ENCODE data around the gene MSX1.

Gene MSX1

DNA sequence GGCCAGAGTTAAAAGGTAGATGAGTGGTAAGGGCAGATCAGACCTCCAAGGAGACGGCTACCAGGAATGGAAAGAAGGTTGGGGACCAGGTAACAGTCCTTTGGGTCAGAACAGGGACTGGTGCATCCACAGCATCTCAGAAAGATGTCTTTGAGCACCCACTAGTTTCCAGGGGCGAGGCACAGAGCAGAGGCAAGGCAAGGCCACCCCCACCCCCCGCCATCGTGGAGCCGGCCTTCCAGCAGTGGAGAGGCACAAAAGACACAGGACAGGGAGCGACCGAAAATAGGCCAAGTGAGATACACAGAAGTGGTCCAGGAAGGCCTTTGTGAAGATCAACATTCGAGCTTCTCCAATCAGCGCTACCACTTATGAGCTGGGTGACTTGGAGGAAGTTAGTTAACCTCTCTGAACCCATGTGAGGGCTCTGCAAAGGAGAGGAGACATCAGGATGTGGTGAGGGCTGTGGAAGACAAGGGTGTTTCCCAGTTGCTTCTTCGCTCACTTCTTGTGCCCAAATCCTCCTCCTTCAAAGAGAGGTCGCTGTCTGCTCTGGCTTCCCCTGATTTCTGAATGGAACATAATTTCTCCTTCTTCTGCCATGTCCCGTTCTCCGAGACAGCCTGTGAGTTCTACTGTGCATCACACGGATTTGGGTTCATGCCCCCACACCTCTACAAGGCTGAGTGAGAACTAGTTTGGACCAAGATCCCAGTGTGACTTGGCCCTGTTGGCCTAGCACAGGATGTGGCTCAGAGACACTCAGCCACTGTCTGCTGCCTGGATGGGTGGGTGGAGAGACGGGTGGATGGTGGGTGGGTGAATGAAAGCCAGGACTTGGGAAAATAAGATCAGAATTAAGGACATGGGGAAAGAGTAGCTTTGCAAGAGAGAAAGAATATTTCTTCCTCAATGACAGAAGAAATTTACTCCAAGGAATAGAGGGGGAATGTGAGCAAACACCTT, 16.7 kb upstream of the MSX1 start:
- DNase-seq = no peak

DNA sequence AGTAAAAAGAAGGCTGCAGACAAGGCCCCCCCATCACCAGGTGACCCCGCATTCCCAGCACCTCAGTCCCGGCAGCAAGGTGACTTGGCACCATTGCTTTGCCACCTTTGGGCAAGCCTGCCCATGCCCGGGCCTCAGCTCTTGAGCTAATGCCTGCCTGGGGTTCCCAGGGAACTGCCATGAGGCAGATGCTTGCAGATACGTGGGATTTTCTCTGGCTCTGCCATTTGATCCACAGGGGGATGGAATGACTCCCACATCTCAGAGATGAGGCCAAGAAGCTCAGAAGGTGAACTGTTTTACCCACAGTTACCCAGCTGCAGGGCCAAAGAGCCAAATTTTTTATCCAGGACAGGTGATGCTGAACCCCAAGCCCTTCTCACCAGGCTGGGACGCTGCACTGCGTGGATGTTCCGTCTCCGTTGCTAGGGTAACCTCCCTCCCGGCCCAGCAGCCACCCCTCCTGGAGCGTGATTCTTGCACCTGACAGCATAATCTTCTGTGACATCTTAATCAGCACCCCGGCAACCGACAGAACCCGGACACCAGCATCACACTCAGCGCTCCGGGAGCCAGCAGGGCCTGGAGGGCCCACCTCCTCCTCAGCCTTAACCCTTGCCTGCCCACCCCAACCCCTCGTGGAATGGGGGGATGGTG, 15.7 kb upstream of the MSX1 start:
- no peak for DNase-seq

DNA sequence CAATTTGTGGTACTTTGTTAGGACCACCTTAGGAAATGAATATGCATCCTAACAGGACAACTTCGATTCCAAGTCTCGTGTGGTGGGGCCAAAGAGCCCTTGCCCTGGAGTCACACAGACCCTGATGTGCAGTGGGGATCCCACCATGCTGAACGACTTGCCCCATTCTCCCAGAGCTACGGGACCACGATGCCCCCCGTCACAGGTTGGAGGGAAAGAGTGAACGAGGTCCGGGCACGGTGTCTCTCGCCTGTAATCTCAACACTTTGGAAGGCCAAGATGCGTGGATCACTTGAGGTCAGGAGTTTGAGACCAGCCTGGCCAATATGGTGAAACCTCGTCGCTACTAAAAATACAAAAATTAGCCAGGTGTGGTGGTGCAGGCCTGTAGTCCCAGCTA, 14.4 kb upstream of the MSX1 start:
- no peak for DNase-seq

DNA sequence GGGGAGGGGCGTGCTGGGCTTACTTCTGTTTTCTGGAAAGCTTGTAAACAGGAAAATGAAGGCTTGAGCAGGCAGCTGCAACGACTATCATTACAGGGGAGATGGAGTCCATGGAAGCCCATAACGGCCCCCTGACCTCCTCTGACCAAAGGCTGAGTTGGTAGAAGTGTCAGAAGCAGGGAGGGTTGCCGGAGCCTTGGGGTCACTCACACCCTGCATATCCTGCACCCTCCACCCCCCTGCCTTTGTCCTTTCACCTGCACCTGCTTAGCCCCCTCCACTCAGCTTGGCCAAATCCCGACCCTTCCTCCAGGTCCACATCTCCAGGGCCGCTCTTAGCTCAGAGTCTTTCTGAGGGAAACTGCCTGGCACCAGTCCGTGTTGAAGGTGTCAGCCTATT, 12.5 kb upstream of the MSX1 start:
- DNase-seq = no peak

DNA sequence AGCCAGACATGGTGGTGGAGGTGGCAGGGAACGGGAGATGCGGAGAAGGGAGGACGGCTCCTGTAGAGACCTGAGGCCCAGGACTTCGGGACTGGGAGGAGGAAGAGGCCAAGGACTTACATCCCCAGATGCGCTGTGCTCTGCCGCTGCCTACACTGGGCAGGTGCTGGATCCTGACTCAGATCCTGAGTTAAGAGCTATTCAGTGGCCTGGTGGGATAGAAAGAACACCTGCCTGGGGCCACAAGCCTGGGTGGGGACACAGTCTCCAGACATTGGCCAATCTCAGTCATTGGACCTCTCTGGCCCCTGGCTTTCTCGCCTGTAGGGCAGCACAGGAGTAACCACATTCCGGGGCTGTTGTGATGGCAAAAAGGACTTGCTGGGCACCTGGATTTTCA, 10.9 kb upstream of the MSX1 start:
- DNase-seq = no peak

DNA sequence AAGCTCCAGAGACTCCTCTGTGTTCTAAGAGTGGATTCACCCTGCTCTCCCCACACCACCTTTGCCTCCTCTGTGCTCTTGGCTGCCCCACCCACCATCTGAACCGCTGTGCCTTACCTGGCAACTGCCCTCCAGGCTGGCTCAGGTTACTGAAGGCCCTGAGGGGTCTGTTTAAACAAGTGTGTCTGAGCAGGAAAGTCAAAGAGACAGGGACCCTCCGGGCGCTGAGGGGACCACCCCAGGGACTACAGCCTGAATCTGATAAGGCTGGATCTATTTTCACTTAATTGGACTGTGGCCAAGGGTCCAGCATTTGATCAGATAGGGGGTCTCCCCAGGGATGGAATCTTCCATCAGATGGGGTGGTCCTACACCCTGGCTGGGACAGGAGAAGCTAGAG, 10.4 kb upstream of the MSX1 start:
- no peak for DNase-seq

DNA sequence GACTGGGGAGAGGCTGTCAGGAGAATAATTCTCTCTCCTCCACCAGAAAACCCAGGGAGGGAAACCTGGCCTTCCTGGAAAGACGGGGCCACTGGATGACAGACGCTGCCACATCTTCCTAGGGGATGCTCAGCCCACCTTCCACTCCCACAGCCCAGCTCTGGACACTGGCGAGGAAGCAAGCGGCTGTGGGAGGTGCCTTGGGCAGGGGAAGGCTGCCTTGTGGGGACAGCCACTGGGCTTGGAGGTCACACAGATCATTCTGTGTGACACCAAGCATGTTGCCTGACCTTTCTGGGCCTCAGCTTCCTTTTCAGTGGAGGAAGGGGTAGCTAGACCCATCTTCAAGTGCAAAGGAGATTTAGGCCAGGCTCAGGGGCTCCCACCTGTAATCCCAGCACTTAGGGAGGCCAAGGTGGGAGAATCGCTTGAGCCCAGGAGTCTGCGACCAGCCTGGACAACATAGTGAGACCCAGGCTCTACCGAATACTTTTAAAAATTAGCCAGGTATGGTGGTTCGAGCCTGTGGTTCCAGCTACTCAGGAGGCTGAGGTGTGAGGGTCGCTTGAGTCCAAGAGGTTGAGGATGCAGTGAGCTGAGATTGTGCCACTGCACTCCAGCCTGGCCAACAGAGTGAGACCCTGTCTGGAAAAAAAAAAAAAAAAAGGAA, 9.8 kb upstream of the MSX1 start:
- no peak for DNase-seq

DNA sequence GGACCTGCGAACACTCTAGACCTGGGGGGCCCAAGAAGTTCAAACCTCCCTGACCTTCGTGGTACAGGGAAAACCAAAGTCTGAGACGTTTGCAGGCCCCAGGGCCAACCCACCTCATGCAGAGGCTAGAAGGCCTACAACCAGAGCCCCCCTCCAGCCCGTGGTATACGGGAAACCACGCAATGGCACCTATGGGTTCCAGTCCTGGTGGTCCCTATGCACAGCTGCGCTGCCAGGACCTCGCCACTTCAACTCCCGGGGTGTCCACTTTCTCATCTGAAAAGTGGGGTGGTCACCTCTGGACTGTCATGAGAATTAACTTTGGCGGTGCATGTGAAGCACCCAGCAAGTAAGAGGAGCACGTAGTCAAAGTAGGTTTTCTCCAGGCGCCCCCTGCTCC, 8.4 kb upstream of the MSX1 start:
- no peak for DNase-seq

DNA sequence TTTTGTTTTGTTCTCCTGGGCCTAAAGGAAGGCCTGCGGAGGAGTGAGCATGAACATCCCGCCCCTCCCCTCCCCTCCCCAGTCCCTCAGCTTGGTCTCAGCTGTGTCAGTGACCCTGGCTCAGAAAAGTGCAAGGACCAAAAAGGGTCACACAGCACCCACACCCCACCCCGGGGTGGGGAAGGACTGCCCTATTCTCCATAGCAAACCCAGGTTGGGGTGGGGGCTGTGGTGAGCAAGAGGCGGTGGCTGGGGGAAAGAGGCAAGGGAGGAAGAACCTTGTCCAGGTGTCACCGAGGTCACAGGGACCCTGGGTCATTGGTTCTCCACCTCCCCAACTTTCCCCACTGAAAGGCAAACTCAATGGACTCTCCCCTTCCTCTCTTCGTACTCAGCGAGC, 7.6 kb upstream of the MSX1 start:
- DNase-seq = no peak

DNA sequence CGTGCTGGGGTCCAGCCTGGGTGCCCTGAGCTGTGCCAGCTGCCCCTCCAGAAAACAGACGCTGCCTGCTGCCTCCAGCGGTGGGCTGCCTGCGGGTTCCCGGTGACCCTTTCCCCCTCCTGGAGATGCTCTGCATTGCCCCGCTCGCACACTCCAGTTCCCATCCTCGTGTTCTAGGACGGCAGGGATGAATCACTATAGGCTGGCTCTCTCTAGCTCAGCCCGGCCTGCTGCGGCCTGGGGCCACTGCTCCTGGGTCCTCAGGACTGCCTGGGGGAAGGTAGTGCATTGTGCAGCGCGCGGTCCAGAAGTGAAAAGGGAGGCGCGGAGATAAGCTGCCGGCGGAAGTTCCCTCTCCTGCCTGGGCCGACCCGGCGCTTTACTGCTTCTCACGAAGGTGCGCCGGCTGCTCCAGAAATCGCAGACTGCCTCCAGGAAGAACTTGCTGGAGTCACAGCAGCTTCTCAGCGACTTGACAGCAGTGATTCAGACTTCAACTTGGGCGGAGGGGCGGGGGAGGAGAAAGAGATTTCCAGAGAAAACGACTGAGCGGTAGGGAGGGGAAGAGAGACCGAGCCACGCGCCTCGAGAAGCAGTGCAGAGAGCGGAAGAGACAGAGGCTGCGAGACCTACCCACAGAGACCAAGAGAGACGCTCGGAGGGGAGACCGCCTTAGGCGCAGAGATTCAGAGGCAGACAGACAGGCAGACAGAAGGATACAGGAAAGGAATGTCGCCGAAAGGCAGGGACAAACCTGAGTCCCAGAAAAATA, 6.7 kb upstream of the MSX1 start:
- no peak for DNase-seq

DNA sequence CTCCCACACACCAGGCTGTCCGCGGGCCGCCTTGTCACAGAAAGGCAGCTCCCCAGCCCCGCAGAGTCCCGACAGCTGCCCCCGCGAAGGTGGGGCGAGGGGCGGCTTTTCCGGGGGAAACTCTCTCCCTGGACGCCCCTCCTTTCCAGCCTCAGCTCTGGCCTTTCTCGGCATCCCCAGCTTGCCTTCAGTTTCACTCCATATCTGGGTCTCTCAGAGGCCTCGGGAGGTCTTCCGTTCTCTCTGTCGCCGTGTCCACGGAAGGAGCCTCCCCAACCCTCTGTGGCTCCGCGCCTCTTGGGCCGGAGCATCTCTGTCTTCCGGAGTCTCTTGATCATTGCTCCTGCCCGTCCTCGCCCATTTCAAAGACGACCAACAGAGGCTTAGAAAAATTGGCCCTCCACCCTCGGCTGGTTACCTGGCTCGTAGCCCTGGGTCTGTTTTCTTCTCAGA, 6.1 kb upstream of the MSX1 start:
- no peak for DNase-seq

DNA sequence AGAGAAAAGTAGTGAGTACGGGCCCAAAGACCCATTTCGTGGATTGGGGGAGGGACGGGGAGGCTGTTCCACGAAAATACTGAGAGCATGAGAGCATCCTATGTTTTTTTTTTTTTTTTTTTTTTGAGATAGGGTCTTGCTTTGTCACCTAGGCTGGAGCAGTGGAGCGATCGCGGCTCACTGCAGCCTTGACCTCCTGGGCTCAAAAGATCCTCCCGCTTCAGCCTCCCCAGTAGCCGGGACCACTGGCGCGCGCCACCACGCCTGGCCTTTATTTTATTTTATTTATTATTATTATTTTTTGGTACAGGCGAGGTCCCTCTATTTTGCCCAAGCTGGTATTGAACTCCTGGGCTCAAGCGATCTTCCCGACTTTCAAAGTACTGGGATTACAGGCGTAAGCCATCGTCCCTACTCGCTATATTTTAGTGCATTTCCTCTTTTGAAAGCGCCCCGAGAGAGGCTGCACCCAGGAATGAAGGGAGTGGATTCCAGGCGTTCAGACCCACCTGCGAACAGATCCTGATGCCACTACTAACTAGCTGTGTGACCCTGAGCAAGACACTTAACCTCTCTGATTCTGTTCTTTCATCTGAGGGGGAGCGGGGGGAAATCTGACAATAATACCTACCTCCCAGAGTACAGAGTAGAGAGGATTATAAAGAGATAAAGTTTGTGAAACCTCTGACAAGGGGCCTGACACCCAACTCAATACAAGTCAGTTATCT, 5.4 kb upstream of the MSX1 start:
- no peak for DNase-seq

DNA sequence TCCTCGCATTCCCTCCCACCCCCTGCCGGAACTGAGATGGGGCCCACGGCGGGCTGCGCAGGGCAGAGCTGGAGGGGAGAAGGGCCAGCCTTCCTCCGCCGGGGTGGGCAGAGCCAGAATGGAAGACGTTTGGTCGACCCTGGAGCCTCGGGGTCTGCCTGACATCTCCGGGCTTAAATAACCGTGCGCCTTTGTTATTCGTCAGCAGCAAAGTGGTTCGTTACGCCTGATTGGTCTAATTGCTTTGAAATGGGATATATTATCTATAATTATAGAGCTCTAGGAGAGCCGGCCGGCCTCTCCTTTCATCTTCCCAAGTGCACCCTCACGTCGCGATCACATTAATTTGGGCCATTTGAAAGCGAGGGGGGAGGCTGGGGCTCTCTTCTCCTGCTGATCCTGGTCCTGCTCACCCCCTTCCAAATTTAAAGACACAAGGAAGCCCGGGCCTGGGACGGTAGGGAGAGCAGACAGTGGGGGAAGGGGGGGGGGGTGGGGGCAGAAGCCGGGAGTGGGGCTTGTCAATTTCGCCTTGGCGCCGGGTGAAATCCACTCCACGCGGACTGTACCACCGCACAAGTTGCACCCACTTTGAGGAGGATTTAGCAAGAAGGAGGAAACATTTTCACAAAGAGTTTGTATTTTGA, 4.7 kb upstream of the MSX1 start:
- DNase-seq = no peak

DNA sequence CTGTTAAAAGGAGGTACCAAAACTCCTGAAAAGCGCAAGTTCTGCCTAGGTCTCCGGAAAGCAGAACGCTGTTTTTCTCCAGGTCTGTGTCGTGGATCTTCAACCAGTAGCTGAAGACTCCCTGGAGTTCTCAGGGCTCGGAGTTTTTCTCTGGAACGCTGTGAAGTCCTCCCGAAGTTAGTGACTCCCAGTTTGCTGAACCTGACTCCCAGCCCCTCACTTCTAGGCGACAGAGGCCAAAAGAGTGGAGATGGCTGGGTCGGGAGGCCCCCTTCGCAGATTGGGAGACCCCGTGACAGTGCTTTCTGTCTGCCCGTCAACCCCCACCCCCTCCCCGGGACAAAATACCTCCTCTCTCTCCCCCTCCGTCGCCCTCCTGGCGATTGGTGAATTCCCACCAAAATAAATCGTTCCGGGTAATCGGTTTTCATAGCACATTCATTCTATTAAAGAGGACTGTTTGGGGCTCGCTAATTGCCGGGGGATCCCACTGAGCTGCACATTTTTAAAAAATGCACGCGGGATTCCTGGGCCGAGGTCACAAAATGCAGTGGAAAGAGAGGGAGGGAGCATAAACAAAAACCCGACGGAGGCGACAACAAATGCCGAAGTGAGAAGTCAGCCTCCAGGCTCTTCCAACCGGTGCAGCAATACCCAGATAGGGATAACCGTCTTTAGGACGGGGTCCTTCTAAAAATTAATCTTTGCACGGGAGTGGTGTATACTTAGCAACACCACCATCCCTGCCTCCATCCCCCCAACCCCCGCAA, 4.0 kb upstream of the MSX1 start:
- DNase-seq = no peak

DNA sequence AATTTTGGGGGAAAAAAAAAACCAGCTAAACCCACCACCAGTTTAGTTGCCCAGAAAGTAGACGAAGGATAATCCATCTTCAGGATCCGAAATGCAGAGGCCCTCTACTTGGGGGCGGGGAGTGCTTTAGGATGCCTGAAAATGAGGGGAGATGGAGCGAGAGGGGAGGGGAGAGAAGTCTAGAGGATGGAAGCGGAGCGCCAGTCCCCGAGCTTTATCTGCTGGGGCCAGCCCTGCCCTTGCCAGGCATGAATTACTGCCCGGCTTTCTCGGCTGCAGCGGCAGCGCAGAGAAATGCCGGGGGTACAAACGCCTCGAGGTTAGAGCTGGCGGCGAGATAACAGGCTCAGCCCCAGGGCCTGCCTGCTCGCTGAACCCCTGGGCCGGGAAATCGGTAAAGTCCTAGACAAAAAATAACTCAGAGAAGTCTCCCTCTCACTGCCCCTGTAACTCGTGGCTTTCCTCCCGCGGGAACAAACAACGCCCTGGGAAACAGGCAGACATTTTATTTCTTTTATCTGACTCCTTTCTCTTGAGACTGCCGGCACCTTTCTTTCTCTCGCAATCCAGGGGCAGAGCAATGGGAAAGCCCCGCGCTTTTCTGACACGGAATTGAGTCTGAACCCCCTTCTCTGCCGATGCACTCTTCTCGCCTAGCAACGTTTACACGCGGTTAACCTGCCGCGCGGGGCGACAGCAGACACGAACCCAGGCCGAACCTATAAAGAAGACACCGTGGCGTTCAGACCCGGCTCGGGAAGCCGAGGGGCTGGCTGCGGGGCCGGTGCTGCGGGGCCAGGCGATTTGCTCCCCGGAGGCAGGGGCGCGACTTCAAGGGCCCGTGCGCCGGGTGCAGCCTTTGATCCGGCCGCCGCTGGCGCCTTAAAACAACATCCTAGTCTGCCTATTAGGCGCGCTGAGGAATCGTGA, 3.1 kb upstream of the MSX1 start:
- no peak for DNase-seq

DNA sequence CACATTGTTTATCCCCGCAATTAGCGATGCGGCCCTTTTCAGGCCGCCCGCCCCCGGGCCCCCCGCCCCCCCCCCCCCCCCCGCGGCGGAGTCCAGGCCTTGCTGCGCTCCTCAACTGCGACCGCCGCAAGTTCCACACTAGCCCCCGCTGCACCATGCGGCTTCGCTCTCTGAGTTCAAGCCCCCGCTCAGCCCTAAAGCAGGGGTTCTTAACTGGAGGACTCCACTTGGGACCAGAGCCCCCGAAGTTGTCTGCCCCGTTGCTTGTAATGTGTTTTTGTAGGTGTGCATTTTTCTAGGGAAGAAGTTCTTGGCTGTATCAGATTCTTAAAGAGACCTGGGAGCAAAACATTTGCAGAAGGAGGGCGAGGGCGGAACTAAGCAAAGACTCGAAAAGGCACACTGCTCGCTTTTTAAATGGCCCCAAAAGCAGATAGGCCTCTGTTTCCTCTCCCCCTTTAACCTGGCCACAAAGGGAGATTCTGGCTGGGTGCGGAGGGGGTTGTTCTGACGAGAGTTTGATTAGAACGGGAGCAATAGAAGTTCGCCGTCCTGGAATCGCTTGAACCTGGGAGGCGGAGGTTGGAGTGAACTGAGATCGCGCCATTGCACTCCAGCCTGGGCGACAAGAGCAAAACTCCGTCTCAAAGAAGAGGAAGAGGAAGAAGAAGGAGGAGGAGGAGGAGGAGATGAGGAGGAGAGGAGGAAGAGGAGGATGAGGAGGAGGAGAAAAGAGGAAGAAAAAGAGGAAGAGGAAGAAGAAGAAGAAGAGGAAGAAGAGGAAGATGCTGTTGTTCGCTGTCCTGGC, 2.3 kb upstream of the MSX1 start:
- no peak for DNase-seq

DNA sequence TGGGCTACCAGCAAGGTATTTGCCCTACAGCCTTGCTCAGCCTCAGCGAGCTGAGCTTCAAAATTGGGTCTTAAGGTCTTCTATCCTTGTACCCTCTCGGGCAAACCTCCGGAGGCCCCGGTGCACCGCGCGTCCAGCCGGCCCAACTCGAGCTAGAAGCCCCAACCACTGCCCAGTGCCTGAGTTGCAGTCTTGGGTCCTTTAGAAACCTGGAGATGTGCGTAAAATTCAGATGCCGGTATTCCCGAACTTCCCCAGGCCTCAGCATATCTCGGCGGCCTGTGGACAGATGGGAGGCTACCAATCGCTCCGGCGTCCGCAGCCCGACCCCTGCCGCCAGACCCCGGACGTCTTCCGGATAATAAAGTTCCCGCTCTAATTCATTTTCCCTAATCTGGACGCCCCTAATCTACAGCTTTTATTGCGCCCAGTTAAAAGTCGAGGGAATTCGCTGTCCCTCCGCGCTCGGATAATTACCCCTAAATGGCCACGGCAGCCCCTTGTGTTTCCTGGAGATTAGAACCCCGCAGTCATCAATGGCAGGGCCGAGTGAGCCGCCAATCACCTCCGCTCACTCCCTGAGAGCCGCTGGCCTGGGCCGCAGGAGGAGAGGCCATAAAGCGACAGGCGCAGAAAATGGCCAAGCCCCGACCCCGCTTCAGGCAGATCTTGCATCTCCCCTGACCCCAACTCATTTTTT, 1.5 kb upstream of the MSX1 start:
- no peak for DNase-seq
